HG03135 (cell line): Measurements from ENCODE around the gene BNC2.

Experiments
- ATAC-seq: cut with Tn5 transposase; IDR thresholded peaks from one replicate; pipeline ENCODE4 v1.9.1; 2021; ENCODE audit warnings: mild to moderate bottlenecking, moderate library complexity; ENCODE audit not compliant: unreplicated experiment

Gene BNC2

DNA sequence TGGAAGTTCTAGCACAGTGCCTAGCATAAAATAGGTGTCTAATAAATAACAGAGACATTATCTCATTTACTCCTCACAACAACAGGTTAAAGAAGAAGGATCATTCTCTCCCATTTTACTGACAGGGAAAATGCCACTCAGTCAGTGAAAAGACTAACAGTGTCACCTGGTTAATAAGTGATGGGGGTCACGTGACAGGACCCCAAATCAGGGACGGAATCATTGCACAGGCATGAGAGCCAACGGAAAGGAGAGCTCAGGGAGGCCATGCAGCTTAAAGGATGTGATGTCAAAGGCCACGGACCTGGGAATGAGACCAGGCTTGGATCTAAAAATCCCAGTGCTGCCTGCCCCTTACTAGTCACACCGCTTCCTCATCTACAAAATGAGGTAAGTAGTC lies 101.2 kb downstream of the BNC2 start:
- ATAC-seq: no peak

DNA sequence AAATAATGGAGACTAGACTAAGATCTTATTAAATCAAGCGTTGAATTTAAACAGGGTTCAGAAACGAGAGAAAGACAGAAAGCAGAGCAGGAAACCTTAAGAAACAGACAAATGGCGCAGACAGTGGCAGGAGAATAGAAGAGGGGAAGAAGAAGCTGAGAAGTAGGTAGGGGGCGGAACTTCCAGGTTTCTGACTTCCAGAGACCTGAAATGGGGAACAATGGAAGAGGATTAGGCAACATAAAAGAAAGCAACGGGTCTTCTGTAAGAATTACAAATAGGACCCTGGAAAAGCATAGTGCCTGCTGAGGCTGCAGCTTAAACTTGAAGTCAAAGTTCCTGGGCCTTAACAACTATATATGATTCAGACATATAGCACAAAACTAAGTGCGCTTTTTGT lies 101.7 kb downstream of the BNC2 start:
- ATAC-seq: no peak

DNA sequence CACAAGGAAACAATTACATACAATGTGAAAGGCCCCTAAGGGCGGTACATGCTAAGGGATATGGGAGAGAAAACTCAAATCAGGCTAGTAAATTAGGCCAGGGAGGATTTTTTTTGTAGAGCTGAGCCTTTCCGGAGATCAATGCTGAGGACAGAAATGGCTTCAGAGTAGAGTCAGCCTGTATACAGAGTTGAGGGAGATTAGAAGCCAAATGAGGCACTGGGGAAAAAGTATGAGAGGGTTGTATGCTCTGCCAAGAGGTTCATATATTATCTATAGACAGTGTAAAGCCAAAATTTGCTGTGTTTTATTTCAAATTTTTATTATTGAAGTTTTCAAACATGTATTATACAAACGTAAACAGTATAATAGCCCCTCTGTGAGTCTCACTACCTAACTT lies 103.1 kb downstream of the BNC2 start:
- ATAC-seq: no peak

DNA sequence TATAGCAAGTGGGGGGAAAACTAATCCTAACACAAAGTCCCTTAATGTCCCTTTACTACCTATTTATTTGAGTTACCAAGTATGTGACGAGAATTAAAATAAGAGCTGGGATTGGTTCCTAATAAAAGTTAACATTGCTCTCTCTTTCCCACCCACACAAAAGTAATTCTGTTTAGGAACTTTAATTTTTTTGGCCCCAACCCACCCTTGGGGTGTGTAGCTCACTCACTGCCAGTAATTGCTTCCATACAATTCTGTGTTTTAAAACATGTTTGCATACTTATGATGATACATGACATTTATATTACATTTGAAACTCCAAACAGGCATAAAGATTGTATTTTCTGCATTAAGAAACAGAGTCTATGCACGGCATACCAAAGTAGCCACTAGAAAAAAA lies 106.5 kb downstream of the BNC2 start:
- ATAC-seq: no peak

DNA sequence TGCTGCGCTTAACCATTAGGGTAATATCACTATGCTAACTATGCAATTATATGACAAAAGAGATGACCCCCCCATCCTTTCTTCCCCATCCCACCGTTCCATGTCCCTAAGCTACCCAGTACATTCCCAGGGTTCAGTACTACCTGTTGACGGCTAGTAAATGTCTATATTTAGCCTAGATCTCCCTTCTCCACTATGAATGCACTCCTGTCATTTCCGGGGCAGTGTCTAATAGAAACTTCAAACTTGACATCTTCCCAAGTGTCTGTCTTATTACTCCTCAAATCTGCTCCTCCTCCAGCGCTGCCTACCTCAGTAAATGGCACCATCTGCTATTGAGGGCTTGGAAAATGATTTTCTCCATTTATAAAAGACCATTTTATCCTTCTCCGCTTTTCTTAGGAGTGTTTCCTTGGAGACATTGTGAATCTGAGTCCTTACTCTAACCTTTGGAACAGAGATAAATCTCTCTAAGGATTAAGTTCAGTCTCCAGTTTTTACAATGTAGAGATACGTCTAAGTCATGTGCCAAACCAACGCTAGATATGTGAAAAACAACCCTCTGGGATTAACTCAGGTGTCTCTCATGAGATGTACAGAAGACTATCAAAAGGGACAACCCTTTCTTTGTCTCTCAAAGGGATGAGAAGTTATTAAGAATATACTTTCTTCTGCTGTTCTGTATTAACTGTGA lies 114.9 kb downstream of the BNC2 start:
- no peak for ATAC-seq

DNA sequence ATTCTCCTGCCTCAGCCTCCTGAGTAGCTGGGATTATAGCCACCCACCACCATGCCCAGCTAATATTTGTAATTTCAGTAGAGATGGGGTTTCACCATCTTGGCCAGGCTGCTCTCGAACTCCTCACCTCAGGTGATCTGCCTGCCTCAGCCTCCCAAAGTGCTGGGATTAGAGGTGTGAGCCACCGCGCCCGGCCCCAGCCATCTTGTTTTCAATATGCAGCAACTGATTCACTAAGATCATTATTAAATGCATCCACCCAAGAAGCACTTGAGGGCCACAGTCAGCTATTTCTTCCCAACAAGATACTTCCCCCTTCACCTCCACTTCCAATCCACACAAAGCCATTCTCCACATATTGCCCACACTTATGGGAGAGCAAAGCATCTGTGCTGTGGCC lies 115.8 kb downstream of the BNC2 start:
- no peak for ATAC-seq

DNA sequence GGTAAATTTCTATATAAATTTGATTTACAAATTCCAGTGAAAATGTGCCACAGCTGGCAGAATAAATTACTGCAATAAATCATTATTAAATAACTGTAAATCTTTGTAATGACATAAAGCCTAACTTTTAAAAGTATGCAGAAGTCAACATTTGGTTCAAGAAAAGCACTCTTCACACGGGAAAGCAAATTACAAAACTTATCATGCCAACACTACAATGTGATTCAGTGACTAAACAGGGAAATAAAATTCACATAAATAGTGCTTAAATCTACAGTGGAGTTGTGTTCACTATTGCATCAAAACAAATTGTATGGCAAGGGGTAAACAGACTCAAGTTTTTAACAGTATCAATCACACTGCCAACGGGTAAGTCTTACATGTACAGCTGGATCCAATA lies 117.2 kb downstream of the BNC2 start:
- ATAC-seq: no peak

DNA sequence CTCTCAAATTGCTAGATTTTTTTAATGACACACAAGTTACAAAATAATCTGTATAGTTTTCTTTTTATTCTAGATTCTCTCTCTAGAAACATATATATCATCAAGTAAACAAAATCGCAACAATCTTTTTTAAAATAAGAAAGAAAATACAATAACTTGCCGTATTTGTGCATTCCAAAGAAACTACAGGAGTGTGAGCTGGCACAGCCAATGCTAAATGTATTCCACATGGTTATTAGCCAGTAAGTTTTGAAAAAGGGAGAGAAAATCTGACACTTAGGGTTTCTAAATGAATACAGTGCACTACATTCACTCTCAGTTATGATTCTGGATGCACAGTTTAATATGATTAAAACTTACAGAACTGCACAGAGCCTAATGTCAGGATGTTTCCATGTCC lies 117.9 kb downstream of the BNC2 start:
- ATAC-seq: no peak

DNA sequence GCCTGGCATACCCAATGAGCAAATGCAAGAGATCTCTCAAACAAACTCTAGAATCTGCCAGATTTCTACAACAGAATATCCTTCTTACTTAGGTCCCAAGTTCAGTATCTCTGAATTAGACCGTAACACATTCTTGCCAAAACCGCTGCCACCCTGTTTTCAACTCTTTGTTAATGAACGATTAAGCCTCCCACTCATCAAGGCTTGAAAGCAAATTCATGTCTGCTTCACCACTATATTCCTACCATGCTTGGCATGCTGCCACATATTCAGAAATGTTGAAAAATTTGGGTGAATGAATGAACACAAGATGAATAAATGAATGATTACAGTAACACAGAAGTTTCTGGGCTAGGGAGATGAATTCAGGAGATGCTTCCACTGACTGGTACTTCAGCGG lies 119.9 kb downstream of the BNC2 start:
- no peak for ATAC-seq

DNA sequence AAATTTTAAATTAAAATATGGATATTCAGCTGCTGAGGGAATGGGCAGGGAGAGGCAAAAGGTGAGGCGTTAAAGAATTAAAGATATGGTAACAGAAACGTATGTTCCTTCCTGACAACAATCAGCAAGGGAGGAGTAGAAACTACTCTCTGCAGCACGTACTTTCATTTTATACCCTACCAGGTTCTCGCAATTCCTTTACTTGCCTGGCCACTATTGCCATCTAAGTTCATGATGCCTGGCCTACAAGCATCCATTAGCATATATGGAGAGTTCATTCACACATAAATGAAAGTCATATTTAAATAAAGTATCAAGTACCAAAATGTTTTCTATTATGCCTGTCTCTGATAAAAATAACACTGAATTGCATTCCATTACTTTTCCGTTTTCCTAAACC lies 125.1 kb downstream of the BNC2 start:
- no peak for ATAC-seq

DNA sequence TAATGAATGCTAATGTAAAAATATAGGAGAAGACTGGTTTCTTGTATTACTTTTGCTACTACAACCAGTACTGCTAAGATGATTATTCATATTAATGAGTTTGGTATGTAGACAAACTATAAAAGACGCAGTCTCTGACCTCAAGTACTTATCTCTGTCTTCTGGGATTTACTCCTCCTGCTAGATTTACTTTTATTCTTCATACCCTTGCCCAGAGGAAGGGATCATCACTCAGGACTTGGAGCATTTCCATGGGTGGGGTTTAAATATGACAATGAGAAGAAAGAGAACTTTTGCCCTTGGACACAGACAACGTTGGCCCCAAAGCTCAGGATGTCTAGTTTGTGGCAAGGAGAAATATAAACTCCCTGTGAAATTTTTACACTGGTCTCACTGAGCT lies 126.1 kb downstream of the BNC2 start:
- no peak for ATAC-seq

DNA sequence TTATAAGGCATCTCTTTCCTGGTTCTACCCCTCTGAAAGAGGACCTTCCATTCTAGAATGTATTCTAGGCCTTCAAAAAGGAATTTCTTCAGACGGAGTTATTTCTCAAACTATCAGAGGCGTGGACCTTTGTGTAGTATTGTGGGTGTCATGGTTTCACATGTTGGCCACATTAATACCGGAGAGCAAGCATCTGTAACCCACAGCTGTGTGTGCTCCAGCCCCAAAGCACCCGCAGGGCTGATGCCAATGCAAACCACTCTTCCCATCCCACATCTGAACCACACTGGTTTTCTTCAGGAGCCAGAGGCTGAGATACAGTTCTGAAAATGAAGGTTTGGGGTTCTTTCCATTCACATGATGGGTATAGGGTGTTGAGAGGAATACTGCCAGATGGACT lies 127.1 kb downstream of the BNC2 start:
- no peak for ATAC-seq

DNA sequence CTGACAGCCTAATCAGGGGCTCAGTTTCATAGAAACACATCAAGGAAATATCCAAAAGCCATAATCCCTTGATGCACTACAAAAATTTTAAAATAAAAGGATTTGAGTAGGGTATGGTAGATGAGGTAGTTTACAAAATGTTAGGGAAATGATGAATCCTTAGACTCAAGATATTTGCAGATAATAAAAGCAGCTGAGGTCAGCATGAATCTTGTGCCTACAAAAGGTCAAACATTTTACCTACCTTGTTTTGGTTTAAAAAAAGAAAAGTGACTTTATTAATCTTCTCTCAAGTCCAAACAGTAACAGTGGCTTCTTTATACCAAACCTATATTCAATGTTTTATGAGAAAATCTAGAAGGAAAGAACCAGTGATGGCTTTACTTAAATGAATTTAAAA lies 135.5 kb downstream of the BNC2 start:
- ATAC-seq: no peak

DNA sequence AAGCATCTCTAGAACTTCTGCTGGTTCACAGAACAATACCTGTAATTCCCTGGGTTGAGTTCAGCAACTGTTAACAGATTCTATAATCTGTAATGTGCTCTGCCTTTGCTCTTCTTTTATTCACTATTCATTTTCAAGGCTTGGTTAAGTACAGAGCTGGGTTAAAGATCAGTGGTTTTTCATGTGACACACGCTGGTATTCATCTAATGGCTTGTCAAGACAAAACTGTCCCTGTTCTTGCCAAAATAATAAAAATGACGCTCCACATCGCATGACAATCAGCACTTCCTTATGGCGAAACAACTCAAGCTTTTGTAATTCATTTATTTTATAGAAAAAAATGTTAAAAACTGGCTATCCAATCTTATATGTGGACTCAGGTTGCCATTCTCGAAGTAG lies 137.9 kb downstream of the BNC2 start:
- no peak for ATAC-seq

DNA sequence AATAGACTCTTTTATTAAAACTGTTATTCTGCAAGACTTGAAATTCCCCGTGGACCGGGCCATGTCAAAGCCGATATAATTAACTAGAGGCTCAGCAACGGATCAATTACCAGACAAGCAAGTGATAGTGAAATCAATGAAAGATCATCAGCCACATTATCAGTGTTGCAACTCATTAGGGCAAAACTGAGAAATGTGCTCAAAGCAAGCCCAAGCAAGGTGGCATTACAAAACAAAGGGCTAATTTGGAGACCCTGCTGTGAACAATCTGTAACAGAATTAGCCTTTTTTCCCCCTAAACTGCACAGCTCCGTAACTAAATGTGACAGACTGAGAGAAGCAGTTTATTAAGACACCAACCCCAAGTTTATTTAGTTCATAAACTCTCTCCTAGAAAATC lies 140.3 kb downstream of the BNC2 start:
- ATAC-seq: no peak

DNA sequence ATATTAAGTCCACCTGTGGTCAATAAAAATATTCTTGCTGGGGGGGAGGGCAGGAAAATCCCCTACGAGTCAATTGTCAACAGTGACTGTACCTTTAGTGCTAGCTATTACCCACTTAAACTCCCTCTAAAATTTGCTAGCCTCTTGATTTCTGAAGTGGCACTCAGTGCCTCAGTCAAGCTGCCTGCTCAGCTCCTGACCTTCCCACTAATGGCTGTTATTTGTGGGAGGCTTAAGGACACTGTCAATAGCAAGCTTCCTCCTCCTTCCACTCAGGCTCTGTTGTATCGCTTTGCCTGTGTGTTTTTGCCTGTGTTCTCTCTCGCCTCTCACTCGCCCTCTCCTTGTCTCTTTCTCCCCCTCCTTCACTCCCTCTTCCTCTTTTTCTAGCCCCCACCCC lies 140.8 kb downstream of the BNC2 start:
- ATAC-seq: no peak

DNA sequence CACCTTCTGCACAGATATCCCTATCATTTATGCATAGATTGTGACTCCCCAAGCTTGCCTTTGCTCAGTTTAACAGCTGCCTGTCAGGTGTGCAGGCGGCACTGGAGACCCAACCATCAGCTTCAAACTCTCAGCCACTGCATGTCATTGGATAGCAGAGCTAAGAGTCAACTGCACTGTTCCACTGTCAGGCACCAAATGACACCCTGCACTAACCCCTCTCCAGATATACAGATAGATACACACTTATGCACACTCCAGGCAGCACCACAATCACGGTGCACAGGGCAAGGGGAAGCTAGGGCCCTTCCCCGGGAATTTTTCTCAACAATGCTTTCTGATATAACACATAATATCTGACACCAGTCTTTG lies 142.3 kb downstream of the BNC2 start:
- no peak for ATAC-seq

DNA sequence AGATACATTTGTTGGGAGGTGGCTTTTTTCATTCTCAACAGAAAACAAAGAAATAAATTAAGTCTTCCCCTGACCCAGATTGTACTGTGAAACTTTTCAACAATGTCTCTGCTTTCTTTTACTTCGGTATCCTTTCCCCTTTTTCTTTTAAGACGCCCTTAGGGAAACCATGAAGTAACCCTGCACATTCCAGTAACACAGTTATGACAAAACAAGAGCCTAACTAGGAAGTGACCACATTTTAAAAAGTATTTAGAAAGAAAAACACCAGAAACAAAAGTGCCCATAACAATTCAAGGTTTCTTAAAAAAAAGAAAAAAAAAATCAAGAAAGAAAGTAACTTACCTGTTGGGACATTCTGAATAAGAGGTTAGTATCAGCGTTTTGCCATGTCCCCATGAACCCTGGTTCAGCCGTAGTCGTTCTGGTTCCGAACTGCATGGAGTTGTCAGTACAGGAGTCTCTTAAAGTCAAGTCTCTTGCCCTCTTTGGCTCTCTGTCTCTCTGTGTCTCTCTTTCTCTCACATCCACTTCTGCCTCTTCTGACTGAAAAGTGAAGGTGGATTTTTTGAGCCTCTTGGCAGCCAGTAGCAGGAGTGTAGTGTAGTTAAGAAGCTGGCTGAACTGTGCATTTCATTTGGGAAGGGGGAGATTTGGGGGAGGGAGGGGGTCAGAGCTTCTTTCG lies 142.9 kb downstream of the BNC2 start:
- no peak for ATAC-seq

DNA sequence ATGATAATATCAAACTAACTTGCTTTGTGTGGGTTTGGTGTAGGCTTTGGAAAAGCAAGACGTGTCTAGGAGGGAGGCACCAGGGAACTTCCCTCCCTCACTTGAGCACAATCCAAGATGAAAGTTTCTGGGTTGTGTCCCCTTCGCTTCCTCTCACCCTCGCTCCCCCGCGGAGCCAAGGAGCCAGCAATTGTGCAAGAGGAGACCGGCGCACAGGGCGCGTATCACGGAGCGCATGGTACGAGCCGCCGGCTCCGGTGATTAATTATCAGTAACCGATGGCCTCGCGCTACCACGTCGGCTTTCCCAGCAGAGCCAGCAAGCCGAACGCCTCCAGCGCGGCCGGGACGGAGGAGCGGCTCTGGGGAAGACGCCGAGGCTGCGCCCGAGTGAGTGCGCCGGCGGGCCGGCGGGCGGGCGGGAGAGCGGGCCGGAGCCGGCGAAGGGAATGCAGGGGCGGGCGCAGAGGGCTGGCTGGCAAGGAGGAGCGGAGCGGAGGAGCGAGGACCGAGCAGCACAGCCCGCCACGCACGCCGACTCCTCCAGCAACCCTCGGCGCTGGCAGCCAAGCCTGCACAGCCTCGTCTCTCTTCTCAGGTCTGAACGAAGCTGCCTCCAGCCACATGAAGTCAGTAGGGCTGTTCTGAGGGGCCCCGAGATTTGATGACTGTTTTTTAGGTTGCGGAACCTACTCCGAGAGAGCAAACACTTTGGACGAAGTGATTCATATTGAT lies 143.6 kb downstream of the BNC2 start:
- ATAC-seq: no peak

DNA sequence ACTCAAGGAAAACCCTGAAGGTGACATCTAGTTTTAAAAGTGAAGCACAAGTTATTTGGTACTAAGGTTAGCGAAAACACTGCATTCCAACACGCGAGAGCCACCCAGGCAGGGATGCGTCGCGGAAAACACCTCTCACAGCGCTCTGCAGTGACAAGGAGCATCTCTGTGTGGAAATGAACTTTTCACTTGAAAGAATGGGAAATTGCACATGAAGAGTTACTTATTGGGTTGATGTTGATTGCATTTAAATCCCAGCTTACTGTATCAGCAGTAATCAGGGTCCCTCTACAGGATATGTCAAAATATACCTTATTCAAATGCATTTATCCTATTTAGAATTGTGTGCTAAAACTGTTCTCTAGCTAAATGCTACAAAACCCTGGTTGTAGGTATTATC lies 144.4 kb downstream of the BNC2 start:
- no peak for ATAC-seq

DNA sequence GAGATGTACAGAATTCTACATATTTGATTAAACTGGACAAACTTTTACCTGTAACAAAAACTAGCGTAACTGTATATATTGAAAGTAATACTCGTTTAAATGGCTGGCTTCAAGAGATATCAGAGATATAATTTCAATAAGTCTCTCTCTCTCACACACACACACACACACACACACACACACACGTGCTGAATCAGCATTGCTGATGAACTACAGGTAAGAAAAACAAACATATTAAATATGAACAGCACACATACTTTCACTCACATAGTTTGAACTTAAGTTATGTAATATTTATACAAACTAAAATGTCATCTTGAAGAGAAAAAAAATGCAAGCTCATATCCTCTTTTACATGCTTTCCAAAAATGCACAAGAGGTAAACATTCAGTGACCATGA lies 145.4 kb downstream of the BNC2 start:
- ATAC-seq: no peak

DNA sequence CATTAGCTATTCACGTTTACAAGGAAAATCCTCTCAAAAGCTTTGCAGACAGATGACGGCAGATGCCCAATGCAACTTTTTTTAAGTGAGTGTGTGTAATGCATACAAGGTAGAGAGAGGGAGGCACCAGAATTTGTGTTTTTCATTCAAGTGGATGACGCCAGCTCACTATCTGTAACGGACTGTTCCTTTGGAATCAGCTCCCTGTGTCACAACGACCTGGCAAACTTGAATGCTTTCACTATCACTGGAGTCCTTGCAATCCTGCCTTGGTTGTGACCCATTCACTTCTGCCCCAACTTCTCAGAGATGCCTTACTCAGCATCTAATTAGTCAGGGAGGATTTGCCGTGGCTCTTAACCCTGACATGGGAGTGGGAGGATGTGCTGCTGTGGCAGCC lies 148.5 kb downstream of the BNC2 start:
- no peak for ATAC-seq
